GM11168 (cell line): ENCODE data around the gene ZBTB43.

Experiments used
- in situ Hi-C: fragments of 300-500 bp; cut with MboI; formaldehyde crosslinking; loops from one replicate; pipeline ENCODE4 v1.12.0; 2022; ENCODE audit warnings: low sequenced_read_pairs; ENCODE audit not compliant: unreplicated experiment

ZBTB43 gene

DNA sequence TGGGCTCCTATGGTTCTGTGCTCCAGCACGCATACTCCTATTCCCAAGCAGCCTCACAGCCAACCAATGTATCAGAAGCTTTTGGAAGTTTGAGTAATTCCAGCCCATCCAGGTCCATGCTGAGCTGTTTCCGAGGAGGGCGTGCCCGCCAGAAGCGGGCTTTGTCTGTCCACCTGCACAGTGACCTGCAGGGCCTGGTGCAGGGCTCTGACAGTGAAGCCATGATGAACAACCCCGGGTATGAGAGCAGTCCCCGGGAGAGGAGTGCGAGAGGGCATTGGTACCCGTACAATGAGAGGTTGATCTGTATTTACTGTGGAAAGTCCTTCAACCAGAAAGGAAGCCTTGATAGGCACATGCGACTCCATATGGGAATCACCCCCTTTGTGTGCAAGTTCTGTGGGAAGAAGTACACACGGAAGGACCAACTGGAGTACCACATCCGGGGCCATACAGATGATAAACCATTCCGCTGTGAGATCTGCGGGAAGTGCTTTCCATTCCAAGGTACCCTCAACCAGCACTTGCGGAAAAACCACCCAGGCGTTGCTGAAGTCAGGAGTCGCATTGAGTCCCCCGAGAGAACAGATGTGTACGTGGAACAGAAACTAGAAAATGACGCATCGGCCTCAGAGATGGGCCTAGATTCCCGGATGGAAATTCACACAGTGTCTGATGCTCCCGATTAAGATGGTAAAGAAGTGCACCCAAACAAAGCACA is 75.5 kb downstream of the ZBTB43 start:
- in situ Hi-C loops, result no loop called here

GRCh38 chr9:126880947-126881332 is 76.1 kb downstream of the ZBTB43 start:
- in situ Hi-C loops, result no loop called here

- in situ Hi-C loops, result no loop called here
Observed at GRCh38 chr9:126882746-126883145, 77.9 kb downstream of the ZBTB43 start.

DNA sequence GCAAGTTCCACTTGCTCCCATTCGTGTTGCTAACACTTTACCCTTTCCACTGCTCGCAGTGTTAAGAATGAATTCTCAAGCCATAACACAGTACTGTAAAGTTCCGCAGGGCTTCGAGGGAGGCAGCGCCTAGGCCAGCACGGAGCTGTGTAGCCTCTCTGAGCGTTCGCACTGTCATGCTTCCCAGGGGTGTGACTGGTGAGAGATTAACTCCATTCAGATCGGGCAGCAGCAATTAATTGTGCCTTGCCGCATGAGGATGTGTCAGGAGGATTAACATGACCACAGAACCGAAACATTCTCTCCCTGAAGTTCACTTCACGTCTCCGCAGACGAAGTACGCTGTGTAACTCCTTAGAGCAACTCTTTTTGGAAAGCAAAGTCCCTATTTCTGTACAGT is 78.8 kb downstream of the ZBTB43 start:
- in situ Hi-C loops, result no loop called here

DNA sequence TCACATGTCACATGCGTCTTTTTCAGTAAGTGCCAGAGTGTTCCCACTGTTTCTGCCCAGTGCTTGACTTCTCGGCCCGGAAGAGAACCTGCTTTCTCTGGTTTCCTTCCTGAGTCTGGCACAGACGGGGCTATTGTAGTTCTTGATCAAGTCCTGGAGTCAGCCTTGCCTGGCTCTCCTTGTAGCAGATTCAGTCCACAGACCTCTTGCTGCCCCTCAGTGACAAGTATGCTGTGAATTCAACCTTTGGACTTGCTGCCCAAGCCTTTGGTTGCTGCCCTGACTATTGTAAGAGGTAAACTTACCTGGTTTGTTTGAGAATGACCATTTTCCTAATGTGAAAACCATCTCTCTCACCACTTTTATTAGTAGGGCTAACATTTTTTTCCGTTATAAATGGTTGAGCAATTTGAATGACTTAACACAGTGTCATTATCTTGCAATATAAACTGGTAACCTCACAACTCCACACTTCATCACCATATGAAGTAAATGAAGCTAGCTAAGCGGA is 80.3 kb downstream of the ZBTB43 start:
- in situ Hi-C loops, result no loop called here

GRCh38 chr9:126886034-126886822 is 81.4 kb downstream of the ZBTB43 start:
- in situ Hi-C loops, result no loop called here

DNA sequence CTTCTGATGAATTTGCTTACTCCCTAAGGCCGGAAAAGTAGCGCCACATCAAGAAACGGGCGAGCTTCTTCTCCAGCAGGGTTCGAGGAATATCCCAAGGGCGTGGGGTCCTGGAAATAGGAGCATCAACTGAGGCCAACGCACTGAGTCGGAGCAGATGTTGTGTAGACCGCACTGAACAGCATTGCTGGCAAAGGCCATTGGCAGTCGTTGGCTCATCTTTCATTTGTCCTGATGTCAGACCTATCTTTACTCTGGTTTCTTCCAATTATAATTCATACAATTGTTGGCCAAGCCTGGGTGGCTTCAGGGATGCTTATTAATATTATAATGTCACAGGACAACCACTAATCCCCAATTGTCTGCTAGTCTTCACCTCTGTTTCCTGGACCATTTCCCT is 82.1 kb downstream of the ZBTB43 start:
- in situ Hi-C loops, result no loop called here
